ENCODE results near the gene EBF3.

Gene EBF3

GRCh38 chr10:129799942-129800341, 164.1 kb downstream of the EBF3 start:
- DNase-seq (ENCODE audit: low spot score), result no peak
- no peak for TF ChIP-seq CTCF (IDR thresholded peaks at IDR 0.05; ENCODE audit: extremely low read depth, insufficient read depth, missing control alignments)
- in situ Hi-C loops (cut with MboI; ENCODE audit: low pct_unique_long_range_greater_than_20kb, low sequenced_read_pairs, unreplicated experiment), result no loop called here

- in situ Hi-C loops (cut with MboI; ENCODE audit: low pct_unique_long_range_greater_than_20kb, low sequenced_read_pairs, unreplicated experiment), result no loop called here
- no peak for DNase-seq (ENCODE audit: low spot score)
- TF ChIP-seq CTCF (IDR thresholded peaks at IDR 0.05; ENCODE audit: extremely low read depth, insufficient read depth, missing control alignments), result no peak
These were observed 167.2 kb downstream of the EBF3 start for GRCh38 chr10:129796710-129797420.

- in situ Hi-C loops (cut with MboI; ENCODE audit: low pct_unique_long_range_greater_than_20kb, low sequenced_read_pairs, unreplicated experiment), result no loop called here
- DNase-seq (ENCODE audit: low spot score), result no peak
- no peak for TF ChIP-seq CTCF (IDR thresholded peaks at IDR 0.05; ENCODE audit: extremely low read depth, insufficient read depth, missing control alignments)
These were observed 170.1 kb downstream of the EBF3 start for GRCh38 chr10:129793996-129794395.

- in situ Hi-C loops (cut with MboI; ENCODE audit: low pct_unique_long_range_greater_than_20kb, low sequenced_read_pairs, unreplicated experiment), result no loop called here
- DNase-seq (ENCODE audit: low spot score), result no peak
- TF ChIP-seq CTCF (IDR thresholded peaks at IDR 0.05; ENCODE audit: extremely low read depth, insufficient read depth, missing control alignments), result no peak
These were observed 170.6 kb downstream of the EBF3 start for GRCh38 chr10:129793479-129793878.

- DNase-seq (ENCODE audit: low spot score), result no peak
- no peak for TF ChIP-seq CTCF (IDR thresholded peaks at IDR 0.05; ENCODE audit: extremely low read depth, insufficient read depth, missing control alignments)
- in situ Hi-C loops (cut with MboI; ENCODE audit: low pct_unique_long_range_greater_than_20kb, low sequenced_read_pairs, unreplicated experiment), result no loop called here
These were observed 171.2 kb downstream of the EBF3 start for GRCh38 chr10:129792864-129793263.

GRCh38 chr10:129792141-129792540, 171.9 kb downstream of the EBF3 start:
- TF ChIP-seq CTCF (IDR thresholded peaks at IDR 0.05; ENCODE audit: extremely low read depth, insufficient read depth, missing control alignments), result no peak
- DNase-seq (ENCODE audit: low spot score), result no peak
- in situ Hi-C loops (cut with MboI; ENCODE audit: low pct_unique_long_range_greater_than_20kb, low sequenced_read_pairs, unreplicated experiment), result no loop called here
